HG03025 (cell line): ENCODE measurements around the gene GPNMB.

Experiments used
- ATAC-seq: cut with Tn5 transposase; IDR thresholded peaks from one replicate; pipeline ENCODE4 v1.9.1; 2021; ENCODE audit warnings: mild to moderate bottlenecking, moderate library complexity; ENCODE audit not compliant: unreplicated experiment, low FRiP score

GPNMB gene

DNA sequence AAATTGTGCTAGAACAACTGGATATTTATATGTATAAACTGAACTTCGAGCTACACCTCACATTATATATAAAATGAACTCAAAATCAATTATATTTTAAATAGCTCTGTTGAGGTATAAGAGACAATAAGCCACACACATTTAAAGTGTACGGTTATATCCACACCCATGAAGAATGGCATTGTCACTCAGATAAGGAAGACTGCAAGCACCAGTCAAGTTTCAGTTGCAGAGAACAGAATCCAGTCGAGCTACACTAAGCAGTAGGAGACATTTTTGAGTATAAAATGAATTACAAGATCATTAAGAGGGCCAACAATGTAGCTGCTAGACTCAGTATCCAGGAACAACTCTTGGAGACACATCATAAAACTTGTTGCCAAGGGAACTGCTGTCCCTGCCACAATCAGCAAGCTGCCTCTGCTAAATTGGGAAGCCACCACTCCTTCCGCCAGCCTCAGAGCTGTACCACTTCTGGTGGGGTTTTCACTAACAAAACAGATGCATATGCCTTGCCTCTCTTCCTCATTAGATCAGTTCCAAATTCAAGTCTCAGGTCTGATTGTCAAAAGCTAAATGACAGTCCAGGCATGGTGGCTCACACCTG, 19.6 kb upstream of the GPNMB start:
- no peak for ATAC-seq

DNA sequence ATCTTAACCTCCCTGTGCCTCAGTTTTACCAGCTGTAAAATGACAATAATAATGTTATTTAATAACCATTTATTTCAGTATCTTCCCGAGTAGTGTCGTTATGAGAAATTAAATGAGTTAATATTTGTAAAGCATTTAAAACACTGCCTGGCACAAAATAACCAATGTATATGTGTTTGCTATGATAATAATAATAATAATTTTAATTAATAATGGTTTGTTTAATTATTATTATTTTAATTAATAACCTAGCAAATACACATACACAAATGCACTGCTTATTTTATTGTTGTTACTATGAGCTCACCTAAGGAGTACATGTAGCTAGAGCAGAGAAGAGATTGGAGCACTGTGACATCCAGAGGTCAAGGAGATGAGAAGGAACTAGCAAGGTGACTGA, 18.2 kb upstream of the GPNMB start:
- ATAC-seq, result no peak

DNA sequence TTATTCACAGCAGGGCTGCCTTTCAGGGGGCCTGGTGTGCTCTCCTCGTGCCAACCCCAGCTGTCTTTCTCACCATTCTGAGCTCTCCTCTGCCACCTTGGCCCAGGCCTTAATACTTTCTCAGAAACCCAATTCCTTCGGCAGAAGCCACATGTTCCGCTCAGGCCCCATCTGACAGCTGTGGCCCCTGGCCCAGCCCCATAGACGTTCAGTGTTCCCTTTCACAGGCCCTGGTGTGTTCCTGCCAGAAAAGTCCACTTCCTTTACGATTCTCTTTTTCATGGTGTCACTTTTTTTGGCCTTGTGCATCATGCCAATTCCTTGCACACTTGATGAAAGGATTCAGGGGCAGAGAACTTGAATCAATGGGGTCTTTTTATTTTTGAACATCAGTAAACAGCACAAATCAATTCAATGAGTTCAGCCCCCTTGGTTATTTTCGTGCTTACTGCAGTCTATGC, 15.9 kb upstream of the GPNMB start:
- no peak for ATAC-seq

DNA sequence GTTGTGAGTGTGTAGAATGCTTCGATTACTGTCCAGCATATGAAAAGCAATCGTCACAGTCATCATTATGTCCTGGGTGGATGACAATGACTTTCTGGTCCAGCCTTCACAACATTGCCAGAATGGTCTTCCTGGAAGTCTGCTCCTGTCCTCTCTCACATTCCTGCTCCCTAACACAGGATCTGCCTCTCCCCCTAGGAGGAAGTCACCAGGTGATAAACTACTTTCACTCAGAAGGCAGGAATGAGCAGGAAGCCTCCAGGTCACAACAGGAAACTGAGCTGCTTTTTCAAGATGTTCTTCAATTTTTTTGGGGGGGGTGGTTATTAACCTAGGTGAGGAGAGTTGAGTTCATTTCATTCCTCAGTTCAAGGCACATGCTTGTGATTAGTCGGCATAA, 13.6 kb upstream of the GPNMB start:
- no peak for ATAC-seq

DNA sequence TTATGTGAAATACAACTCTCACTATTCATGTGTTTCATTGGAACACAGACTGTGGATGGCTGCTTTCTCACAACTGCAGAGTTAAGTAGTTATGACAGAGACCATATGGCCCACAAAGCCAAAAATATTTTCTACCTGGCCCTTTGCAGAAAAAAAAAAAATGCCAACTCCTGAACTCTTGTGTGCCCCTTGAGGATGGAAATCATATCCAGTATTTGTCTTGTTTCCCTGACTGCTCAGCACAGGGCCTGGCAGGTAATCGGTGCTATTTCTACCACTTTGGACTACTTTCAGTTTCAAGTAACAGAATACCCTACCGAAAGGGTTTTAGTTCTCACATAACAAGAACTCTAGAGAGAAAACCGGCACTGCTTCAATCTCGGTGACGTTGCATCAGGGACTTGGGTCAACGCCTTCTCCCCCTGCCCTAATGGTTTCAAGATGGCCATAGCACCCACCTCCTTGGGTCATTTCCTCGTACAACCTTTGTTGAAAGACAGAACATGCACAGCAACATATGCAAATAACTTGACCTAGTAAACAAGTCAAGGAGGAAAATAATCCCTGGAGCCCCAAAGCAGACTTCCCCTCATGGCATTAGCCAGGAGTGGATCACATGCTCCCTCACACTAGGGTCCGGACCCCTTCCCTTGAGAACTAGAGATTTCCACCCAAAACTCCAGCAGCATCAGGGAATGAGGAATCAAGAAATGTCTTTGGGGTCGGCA, 11.8 kb upstream of the GPNMB start:
- ATAC-seq, result peak; percentile 97

DNA sequence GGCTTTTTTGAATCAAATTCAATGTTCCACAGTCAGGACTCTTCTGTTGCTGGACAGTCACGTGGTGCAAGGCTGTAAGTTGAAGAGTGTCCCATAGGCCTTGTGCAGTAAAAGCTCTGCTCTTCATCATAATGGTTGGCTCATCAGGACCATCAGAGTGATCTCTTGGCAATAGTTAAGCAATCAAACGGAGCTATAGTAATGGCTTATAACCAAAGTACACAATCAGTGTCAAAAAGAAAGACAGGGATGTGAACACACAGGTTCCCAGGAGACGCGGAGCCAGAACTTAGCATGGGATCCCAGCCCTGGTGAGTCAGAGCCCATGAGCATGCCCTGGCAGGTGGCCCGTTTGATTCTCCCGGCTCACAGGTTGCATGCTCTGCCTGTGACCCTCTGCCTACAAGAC, 10.8 kb upstream of the GPNMB start:
- ATAC-seq, result no peak

DNA sequence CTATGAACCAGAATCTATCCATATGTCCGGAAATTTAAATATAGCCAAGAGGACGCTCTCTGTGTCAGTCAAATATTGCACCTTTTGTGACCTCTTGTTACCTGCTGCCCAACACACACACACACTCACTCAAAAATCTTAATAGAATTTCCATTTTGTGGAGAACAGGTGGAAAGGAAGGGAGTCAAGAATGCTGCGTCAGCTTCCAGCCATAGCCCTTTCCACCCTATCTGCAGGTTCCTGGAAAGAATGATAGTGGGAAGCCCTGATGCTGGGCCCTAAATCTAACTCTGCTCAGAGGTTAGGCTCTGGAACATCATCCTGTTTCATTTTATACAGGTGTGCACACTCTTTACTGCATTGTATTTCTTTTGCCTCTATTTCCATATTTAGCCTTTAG, 9.6 kb upstream of the GPNMB start:
- ATAC-seq, result no peak

DNA sequence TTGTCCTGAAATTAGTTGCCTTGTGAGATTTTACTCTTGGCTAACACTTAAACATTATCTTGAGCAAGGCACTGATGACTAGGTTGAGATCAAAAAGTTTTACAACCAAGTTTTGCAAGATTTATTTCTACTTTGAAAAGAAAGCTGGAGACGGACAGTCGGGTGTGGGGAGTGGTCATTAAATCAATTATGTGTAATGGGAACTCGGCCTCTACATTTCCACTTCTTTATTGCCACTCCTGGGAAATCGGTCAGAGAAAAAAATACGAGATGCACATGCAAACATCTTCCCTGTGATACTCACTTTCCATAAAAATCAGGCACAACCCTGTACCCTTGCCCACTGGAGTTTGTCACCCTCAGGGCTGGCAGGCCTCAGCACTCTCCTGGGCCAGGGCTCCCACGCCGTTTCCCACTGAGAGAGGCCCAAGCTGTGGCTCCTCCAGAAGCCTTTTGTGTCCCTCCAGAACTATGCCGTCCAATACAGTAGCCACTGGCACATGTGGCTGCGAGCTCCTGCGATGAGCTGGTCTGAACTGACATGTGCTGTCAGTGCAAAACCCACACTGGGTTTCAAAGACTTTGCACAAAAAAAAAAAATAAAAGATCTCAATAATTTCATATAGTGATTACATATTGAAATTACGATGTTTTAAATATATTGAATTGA, 7.5 kb upstream of the GPNMB start:
- no peak for ATAC-seq

DNA sequence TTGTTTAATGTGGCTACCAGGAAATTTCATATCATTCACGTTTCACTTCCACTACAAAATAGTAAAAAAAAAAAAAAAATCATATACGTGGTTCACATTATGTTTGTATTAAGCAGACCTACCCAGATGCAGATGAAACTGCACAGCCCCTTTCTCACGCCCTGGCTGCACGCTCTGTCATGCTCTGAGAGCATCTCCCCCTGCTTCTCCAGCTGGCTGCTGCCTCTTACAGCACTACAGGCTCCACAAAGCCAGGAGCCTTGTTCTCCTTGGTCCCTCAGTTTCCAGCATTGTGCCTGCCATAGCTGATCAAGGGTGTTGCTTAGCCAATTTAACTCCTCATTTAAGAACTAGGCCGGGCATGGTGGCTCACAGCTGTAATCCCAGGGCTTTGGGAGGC, 6.9 kb upstream of the GPNMB start:
- ATAC-seq, result no peak

DNA sequence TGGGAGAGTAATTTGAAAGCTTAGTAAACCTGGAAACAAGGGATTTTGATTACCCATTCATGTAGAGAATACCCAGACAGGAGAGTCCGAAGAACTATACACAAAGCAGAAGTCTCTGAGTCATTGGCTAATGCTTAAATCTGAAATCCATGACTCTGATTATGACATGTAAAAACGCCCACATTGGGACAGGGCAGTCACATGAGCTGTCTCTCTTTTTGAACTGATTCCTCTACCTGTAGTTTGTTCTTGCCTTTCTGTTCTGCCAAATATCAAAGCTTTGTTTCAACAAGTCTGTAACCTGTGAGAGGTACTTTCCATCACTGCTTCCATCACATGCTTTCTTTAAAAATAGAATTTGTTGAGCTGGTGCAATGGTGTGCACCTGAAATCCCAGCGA, 4.3 kb upstream of the GPNMB start:
- ATAC-seq, result no peak

DNA sequence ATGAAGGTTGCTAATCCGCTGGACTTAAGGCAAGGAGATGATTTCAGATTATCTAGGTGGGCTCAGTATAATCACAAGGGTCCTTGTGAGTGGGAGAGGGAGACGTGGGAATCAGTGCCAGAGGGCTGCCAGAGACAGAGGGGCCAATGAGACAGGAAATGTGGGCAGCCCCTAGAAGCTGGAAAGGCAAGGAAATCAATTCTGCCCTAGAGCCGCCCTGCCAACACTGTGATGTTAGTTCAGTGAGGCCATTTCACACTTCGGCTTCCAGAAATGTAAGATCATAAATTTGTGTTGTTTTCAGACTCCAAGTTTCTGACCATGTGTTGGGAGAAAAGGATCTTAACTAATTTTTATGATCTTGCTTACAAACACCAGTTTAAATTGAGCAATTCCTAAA, 3.6 kb upstream of the GPNMB start:
- no peak for ATAC-seq

DNA sequence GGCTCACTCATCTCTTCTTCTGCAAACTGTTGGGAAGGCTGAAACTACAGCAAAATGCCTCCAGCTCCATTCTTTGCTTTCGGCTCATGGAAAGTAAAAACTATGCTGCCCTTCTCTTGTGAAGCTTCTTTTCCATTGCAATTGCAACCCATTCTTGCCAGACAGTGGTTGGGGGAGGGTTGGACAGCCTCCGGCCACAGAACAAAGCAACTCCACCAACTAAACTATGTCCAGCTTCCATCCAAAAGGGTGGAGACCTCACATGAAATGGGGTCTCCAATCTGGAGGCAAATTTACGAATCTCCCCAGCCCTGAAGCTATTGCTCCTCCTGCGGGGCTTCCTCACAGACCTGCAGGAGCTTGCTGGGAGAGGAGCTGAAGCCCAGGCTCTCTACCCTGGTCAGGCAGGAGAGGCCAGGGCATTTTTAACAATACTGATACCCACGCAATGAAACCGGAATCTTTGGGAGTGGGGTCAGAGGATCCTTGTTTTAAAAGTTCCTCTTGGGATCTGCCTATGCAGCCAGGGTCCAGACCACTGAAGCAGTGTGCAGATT, 549 bp downstream of the GPNMB start:
- ATAC-seq, result no peak

DNA sequence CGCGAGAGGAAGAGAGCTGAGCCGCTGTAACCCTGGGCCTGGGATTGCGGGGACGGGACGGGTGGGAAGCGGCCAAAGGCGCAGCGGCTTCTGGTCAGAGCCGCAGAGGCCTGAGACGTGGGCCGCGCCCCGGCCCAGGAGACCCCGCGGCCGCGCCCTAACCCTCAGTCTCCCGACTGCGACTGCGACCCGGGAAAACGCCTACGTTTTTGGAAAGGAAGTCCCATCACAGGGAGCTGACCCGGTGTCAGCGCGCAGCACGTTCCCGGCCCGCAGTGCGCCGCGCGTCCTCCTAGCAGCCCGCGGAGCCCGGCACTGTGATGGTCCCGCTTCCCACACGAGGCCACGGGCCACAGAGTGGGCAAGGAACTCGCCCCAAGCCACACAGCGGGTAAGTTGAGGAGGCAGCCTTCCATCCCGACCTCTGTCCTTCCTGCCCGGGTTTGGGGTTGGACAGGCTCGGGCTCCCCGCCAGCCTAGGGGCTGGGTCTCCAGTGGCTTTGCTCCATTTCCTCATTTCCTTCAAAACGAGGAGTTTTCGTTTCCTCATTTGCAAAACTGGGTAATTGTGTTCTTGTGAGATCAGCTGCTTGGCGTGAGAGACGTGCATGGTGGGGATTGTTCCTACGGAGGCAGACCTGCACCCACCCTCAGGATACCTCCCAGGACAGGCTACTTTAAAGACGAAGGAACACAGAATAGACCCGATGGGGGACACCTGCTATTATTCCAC, 1.2 kb downstream of the GPNMB start:
- ATAC-seq, result no peak

DNA sequence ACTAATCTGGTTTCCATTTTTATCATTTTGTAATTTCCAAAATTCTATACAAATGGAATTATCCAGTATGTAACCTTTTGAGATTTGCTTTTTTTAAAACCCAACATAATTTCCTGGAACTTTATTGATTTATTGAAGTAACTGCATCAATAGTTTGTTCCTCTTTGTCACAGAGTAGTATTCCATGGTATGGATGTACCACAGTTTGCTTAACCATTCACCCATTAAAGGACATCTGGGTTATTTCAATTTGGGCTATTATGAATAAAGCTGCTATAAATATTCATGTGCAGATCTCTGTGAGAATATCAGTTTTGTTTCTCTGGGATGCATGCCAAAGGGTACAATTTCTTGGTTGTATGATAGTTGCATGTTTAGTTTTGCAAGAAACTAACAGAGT, 2.9 kb downstream of the GPNMB start:
- ATAC-seq, result no peak

DNA sequence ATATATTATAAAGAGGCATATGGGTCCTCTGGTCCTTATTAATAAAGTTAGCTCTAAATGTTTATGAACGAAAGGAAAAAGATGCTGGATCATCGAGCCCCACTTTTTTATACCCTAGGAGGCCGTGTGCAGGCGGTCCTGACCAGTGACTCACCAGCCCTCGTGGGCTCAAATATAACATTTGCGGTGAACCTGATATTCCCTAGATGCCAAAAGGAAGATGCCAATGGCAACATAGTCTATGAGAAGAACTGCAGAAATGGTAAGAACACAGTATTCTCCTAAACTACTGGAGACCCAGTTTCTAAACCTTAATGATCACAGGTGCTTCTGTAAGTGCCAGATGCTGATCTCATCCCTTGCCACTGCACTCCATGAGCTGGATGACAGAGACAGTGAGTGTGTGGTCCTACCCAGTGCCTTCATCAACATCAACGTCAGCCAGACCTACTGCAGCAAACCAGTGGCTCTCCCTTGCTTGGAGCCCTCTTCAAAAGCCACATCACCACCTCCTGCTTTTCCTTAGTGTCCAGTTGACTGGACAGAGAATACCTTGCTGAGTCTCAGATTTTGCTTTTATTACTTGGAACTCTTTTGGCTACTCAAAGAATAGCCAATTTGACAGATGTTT, 7.6 kb downstream of the GPNMB start:
- no peak for ATAC-seq

DNA sequence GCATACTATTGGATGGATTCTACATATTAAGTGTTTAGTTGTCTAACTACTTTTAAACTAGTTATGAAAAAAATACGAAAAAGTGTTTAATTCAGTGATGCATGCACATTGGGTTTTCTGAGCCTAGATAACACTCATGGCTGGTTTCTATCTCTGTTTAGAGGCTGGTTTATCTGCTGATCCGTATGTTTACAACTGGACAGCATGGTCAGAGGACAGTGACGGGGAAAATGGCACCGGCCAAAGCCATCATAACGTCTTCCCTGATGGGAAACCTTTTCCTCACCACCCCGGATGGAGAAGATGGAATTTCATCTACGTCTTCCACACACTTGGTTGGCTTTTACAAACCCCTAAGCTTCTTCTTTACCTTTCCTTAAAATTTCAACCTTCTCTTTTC, 10.2 kb downstream of the GPNMB start:
- ATAC-seq, result no peak

DNA sequence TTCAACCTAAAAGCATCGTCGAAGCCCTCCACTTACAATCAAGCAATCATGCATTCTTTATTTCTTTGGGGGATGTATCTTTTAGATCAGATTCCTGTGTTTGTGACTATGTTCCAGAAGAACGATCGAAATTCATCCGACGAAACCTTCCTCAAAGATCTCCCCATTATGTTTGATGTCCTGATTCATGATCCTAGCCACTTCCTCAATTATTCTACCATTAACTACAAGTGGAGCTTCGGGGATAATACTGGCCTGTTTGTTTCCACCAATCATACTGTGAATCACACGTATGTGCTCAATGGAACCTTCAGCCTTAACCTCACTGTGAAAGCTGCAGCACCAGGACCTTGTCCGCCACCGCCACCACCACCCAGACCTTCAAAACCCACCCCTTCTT, 13.8 kb downstream of the GPNMB start:
- ATAC-seq, result no peak

DNA sequence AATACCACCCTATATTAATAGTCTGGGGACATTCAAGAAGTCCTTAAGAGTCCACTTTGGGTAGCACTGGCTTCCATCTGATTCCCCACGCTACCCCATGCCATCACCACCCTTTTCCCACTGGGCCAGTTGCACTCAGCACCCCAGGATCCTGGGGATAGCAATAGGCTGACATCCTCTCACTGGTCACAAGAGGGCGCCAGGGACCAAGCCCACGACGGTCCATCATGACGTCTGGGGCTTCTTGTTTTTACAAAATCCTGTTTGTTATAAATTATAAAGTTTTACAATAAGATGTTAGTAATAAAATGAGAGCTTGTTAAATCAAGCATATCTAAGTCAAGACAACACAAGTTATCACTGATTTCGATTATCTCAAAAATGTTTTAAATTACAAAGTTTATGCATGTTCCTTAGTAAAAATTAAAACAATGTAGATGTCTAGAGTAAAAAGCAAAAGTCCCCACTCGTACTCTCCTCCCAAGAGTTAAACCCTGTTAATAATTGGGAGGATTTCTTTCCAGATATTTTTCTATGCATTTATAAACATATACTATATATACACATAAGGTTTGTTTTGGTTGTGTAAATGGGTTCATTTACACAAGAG, 15.4 kb downstream of the GPNMB start:
- ATAC-seq, result no peak

DNA sequence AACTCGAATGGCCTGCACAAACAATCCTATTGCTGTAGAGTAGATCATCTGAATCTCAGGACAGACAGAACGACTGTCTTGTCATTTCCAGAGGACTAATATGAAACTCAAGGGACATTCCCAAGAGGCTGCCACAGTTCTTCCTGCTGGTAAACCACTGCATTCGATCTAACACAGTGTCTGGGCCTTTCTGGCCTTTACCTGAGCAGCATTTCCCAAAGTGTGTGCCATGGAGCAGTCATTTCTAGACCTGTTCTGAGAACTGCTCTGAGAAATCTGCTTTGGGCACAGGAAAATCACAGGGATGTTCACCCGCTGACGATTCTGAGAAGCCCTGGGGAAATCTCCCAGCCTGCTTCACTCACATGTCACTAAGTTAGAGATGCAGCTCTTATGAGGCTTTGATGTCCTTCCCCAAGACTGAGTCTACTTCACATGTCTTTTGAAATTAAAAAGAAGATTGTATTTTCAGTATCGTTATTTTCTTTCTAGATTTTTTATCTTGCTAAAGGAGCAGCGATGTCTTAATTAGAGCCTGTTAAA, 18.4 kb downstream of the GPNMB start:
- ATAC-seq, result no peak

DNA sequence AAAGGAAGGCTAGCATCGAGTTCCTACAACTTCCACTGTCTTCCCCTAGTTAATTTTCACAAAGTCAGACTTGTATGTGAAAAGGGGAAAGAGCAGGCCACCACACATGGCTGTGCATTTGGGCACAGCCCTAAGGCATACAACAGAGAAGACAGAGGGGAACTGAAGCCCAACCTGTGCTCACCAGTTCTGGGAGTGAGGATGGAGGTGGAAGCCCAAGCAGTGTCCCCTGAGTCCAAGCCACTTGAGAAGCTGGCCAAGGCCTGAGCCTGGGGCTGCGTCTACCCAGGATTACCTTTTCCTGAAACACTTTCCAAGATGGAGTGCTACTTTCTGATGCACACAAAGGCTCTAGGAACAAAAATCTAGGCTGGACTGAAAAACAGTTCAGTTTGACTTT, 20.3 kb downstream of the GPNMB start:
- ATAC-seq, result no peak
